HFFc6 (cell line): ENCODE measurements around the gene ARHGEF4. TPM values are rescaled to one million over a fixed set of nuclear protein-coding genes. Genes with fewer than 3 reads are reported as not detected.

Experiments
- DNase-seq: peaks from one replicate; pipeline ENCODE4 v3.0.0-alpha.2; 2018
- H3K27ac Mint-ChIP-seq: 2 replicates; pipeline ENCODE4 v1.8.0; 2020; ENCODE audit warnings: mild to moderate bottlenecking, mixed read lengths
- H3K27me3 Mint-ChIP-seq: 2 replicates; pipeline ENCODE4 v1.8.0; 2021; ENCODE audit warnings: mild to moderate bottlenecking, moderate library complexity, mixed read lengths; ENCODE audit not compliant: insufficient read depth
- H3K36me3 Mint-ChIP-seq: 2 replicates; pipeline ENCODE4 v1.8.0; 2021; ENCODE audit warnings: low read depth, mixed read lengths
- H3K4me1 Mint-ChIP-seq: 2 replicates; pipeline ENCODE4 v1.8.0; 2020; ENCODE audit warnings: low read depth, mixed read lengths
- H3K4me3 Mint-ChIP-seq: 2 replicates; pipeline ENCODE4 v1.8.0; 2020; ENCODE audit warnings: mild to moderate bottlenecking, moderate library complexity, mixed read lengths
- H3K9me3 Mint-ChIP-seq: 2 replicates; pipeline ENCODE4 v1.8.0; 2020; ENCODE audit warnings: mild to moderate bottlenecking, mixed read lengths
- CTCF ChIP-seq: fragments of 200-600 bp; sonication (generic); IDR thresholded peaks from 2 replicates; pipeline ENCODE4 v1.5.0; 2021; ENCODE audit warnings: antibody characterized with exemption, mild to moderate bottlenecking
- total RNA-seq, 6 experiments: library from RNA; stranded (reverse); fragmentation: NEBNext Ultra II Directional; extraction: Animal tissue kit (Norgen Biotek cat#: 25700); gene quantifications; 2 replicates in 1 of 6; 3 replicates in 5 of 6; pipeline ENCODE4 v1.2.3, GENCODE V29; 2021

Gene ARHGEF4
- total RNA-seq, 6 experiments from 2014 or later, result 0.94 to 2.2 (median 1.4) TPM

- DNase-seq, result peak; percentile 66
- H3K27ac Mint-ChIP-seq, result no peak overlapping the region; the same call in 1 of the 2 replicates
- no peak for TF ChIP-seq CTCF
- peak overlapping the region; percentile 39; the same call in 1 of the 2 replicates for H3K4me3 Mint-ChIP-seq
- H3K27me3 Mint-ChIP-seq, result peaks cover 4% of the 10 kb centered on the region
- H3K36me3 Mint-ChIP-seq, result no peaks in the 10 kb centered on the region
- H3K9me3 Mint-ChIP-seq, result no peaks in the 10 kb centered on the region; the same call in 1 of the 2 replicates
- H3K4me1 Mint-ChIP-seq, result peaks cover 26% of the 10 kb centered on the region
These were observed 9.0 kb upstream of the ARHGEF4 start for GRCh38 chr2:130827502-130828251.

DNA sequence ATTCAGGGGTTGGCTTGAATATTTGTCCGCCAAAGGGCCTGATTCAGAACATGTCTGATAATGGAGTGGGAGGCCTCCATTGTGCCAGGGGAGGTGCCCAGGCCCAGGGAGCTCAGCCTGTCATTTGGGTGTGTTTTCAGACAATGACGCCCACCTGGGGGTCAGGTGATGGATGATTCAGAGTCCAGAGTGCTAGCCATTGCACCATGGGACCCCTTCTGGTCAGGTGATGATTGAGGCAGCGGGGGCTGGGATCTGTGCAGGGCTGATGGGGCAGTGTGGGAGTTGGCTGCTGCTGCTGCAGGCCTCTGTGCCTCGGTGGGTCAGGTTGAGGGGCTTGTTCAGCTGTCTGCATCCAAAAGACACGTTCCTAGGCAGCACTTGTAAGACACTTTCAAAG lies 8.3 kb upstream of the ARHGEF4 start:
- peaks cover 26% of the 10 kb centered on the region for H3K4me1 Mint-ChIP-seq
- no peak overlapping the region for H3K4me3 Mint-ChIP-seq
- H3K27me3 Mint-ChIP-seq, result peaks cover 9% of the 10 kb centered on the region
- no peak for DNase-seq
- no peak for TF ChIP-seq CTCF
- no peaks in the 10 kb centered on the region for H3K36me3 Mint-ChIP-seq
- no peaks in the 10 kb centered on the region; the same call in 1 of the 2 replicates for H3K9me3 Mint-ChIP-seq
- no peak overlapping the region for H3K27ac Mint-ChIP-seq

GRCh38 chr2:130829015-130829414 lies 7.7 kb upstream of the ARHGEF4 start:
- Mint-ChIP-seq H3K9me3 (no peaks in the 10 kb centered on the region; the same call in 1 of the 2 replicates), H3K4me1 (peaks cover 25% of the 10 kb centered on the region), H3K36me3 (no peaks in the 10 kb centered on the region), H3K27ac (no peak overlapping the region), H3K4me3 (no peak overlapping the region), H3K27me3 (peaks cover 9% of the 10 kb centered on the region)
- TF ChIP-seq CTCF, result no peak
- DNase-seq, result no peak

- Mint-ChIP-seq H3K27ac (no peak overlapping the region), H3K36me3 (no peaks in the 10 kb centered on the region), H3K4me3 (no peak overlapping the region), H3K9me3 (no peaks in the 10 kb centered on the region; the same call in 1 of the 2 replicates), H3K27me3 (peaks cover 9% of the 10 kb centered on the region), H3K4me1 (peaks cover 17% of the 10 kb centered on the region)
- no peak for DNase-seq
- no peak for TF ChIP-seq CTCF
These were observed 6.2 kb upstream of the ARHGEF4 start for GRCh38 chr2:130830538-130830937.

GRCh38 chr2:130831356-130831755 lies 5.4 kb upstream of the ARHGEF4 start:
- DNase-seq, result no peak
- peaks cover 17% of the 10 kb centered on the region for H3K4me1 Mint-ChIP-seq
- peaks cover 9% of the 10 kb centered on the region for H3K27me3 Mint-ChIP-seq
- TF ChIP-seq CTCF, result no peak
- H3K9me3 Mint-ChIP-seq, result no peaks in the 10 kb centered on the region; the same call in 1 of the 2 replicates
- H3K36me3 Mint-ChIP-seq, result no peaks in the 10 kb centered on the region
- no peak overlapping the region for H3K4me3 Mint-ChIP-seq
- no peak overlapping the region for H3K27ac Mint-ChIP-seq
